C1 segment of cervical spinal cord (tissue), 14 donors: ENCODE data around the gene CTXN2.

Source experiments
- DNase-seq, 14 donors: peaks; one replicate each; lab custom pipeline; 2025; lab: John Stamatoyannopoulos, UW

CTXN2 gene

GRCh38 chr15:48191574-48192225 lies at the start of gene CTXN2:
TSS of gene CTXN2 (plus strand) at chr15:48191665. CDS start at chr15:48201301, 9,636 bp downstream.
- peak in 2 of 14 donors; percentile 2 to 82 for DNase-seq

GRCh38 chr15:48143856-48144255 lies 47.6 kb upstream of the CTXN2 start:
- no peak for DNase-seq

- DNase-seq: no peak
These were observed 46.6 kb upstream of the CTXN2 start for GRCh38 chr15:48144889-48145288.

- DNase-seq: no peak
These were observed 45.5 kb upstream of the CTXN2 start for GRCh38 chr15:48145923-48146322.

DNA sequence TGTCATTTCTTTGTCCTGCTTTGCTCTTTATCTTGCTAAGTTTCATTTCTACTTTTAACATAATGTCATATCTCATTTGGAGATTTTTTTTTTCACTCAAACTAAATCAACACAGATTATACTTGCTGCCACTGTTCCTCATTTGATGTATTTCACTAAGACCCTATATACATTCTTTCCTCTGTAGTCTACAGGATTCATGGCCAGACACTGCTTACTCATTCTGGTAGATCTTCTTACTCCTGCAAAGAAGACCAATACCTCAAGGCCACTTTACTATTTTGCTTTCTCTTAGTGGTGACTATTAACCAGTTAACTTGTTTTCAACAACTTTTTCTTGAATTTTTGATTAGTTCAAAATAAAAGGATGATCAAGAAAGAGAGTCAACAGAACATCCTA lies 44.1 kb upstream of the CTXN2 start:
- DNase-seq: no peak

- DNase-seq: no peak
These were observed 41.6 kb upstream of the CTXN2 start for GRCh38 chr15:48149858-48150257.

DNA sequence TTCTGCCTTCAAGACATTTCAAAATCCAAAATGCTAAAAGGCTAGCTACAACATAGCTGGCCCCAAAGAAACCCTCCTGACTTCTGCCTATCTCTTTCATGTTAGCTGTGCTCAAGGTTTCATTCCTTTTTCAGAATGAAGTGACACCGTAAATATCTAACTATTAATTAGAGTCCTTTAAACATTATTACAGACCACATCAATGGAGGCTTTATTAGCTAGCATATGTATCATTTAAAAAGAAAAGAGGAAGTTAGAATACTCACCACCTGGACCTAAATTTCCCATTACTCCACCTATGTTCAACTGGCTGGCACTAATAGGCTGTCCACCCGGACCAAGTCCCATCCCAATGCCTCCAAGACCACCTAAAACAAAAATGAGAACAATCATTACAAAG lies 37.9 kb upstream of the CTXN2 start:
- no peak for DNase-seq

GRCh38 chr15:48168616-48169015 lies 22.8 kb upstream of the CTXN2 start:
- DNase-seq: no peak

DNA sequence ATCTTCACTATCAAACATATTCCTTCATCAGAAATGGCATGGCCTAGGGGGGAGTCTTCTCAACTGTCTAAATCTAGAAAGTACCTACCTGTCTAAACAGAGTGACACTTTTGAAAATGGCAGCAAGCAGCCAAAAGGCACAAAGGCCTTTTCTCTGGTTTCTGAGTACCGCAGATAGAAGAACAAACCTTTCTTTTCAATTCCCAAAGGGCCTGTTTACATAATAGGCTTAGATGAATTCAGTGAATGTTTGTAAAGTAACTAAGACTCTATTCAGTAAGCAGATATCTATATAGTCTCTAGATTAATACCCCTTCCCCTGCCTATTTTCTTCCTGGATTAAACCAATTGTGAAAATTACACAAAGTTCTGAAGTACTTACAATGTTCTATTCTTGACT lies 20.5 kb upstream of the CTXN2 start:
- DNase-seq: no peak

GRCh38 chr15:48175126-48175525 lies 16.3 kb upstream of the CTXN2 start:
- DNase-seq: no peak

GRCh38 chr15:48176112-48176511 lies 15.4 kb upstream of the CTXN2 start:
- DNase-seq: no peak

- DNase-seq: no peak
These were observed 14.5 kb upstream of the CTXN2 start for GRCh38 chr15:48176957-48177356.

DNA sequence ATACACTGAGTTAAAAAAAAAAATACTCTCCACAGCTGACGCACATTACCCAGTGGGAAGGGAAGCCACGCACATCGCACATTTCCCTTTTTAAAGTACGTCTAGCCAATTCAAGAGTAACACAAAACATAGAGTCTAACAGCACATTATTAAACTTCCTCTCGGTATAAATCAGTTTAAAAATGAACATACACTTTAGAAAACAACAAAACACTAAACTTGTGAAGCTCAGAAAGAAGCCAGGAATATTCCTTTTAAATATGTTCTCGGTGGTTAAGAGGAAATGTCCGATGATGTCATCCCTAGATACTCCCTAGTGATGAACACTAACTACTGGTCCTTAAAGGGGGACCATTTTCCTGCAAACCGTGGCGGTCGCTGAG lies 14.1 kb upstream of the CTXN2 start:
- DNase-seq: peak in 2 of 14 donors; percentile 4 to 77

- DNase-seq: peak; percentile 20 to 85 (median 60)
These were observed 13.5 kb upstream of the CTXN2 start, which contains the start of gene MYEF2 for GRCh38 chr15:48177766-48178647. TSS of gene MYEF2 (minus strand) at chr15:48178295. CDS start at chr15:48178237, 58 bp downstream.

DNA sequence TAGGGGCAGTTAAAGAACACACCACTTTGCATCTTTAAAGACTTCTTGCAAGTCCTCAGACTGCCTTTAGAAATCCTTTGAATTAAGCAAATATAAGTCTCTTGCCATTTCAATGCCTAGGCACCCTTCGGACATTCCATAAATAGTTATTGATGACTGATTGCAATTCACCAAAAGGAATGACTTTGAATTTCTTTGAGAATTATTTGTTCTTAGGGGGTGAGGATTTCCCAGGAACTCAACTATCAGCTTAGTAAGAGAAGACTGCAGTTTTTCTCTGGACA lies 12.9 kb upstream of the CTXN2 start:
- DNase-seq: no peak

GRCh38 chr15:48182749-48183148 lies 8.7 kb upstream of the CTXN2 start:
- no peak for DNase-seq

DNA sequence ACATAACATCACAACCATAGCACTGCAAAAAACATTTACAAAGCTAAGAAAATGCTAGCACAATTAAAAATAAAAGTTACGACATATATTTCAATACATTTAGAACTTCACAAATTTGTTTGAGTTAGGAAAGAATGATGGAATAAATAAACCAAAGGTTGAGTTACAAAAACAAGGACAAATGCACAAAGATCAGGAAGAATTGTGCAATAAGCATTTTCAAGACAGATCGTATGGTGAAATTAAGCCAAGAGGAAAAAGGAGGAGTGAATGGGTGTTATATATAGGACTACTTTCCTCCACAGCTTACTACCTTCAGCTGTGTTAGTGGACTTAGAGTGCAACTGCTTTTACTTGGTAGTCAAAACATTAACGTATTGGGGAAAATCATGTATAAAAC lies 5.9 kb upstream of the CTXN2 start:
- no peak for DNase-seq

DNA sequence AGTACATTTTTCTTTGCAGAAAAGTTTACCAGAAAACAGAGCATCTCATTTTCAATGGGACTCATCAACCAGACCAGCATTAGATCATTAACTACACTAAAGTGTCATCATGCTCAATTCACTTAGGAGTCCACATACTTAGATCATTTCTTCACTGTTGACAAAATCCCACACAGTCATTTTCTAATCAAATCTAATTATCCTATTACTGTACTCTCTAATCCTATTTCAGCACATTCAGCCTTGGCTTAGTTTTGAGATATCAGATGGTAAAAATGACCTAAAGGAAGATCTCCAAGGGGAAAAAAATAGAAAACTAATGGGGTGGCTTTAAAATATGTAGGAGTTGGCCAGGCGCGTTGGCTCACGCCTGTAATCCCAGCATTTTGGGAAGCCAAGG lies 5.2 kb upstream of the CTXN2 start:
- no peak for DNase-seq

DNA sequence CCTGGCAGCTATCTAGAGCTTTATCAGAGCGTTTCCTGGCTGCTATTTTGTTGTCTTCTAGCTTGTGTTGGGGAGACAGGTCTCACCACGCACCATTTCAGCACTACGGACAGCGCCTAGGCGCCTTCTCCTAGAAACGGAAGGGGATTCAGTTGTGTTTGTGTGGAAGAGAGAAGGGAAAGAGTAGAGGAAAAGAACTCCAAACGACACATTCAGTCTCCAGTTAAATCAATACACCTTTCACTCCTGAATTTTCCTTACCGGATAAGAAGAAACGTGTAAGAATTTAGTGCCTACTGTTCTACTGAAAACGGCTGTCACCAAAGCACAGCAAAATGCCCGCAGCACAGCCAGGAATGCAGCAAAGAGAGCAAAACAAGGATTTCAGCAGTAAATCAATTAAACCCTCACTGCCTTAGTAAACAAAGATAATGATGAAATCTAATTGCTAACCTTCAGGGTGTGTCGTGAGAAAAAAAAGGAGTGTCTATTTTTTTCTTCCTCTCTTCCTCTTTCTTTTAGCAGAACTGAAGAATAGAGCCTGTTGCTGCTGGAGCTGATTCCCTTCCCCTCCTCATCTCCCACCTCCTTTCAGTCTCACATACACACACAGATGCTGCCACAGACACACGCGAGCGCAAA lies 412 bp upstream of the CTXN2 start:
- peak in 8 of 14 donors; percentile 3 to 70 (median 8) for DNase-seq

GRCh38 chr15:48202068-48202467 lies 10.6 kb downstream of the CTXN2 start:
- no peak for DNase-seq

DNA sequence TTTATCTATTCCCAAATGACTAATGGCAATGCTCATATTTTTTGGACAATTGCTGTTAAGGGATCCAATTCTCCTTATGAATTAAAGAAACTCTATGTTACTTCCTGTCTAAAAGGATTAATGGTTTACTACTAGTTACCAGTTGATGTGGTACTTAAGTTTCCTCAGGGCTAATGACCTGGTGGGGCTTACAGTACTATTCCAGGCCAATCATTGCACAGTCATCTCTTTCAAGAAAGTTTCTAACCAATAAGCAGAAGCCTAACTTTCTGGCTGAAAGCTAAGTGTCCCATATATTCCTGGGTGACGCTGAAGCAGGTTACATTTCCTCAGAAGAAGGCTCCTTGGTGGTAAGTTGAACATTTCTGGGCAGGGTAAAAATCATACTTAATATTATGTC lies 14.5 kb downstream of the CTXN2 start, which contains the start of gene SLC12A1:
Gene SLC12A1 (plus strand): TSS at position 322 of the 400 bp plus-strand sequence. CDS start 1,418 bp downstream, outside the sequence.
- DNase-seq: no peak

GRCh38 chr15:48221261-48221660 lies 29.8 kb downstream of the CTXN2 start:
- DNase-seq: no peak

DNA sequence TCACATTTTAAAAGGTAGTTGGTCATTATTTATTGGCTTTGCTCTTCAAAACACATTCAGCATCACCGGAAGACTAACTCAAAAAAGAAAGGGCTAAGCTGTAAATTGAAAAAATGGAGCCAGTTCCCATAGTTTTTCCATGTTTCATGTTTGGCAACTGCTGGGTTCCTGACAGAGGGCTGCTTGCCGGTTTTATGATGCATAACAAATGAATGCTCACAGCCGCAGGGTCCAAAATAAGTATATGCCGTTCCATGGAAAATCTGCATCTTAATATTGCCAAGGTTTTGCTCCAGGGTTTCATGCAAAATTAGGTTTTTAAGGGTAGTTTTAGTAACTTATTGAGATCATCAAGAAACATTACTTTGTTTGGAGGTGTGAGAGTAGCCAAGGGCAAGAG lies 30.4 kb downstream of the CTXN2 start:
- no peak for DNase-seq
